ENCODE results near the gene ATXN1. TPM values are rescaled to one million over a fixed set of nuclear protein-coding genes. Genes with fewer than 3 reads are reported as not detected.
"Not testable (repeated sequence)": the region's sequence is repeated elsewhere in the genome, so short reads cannot be mapped to it uniquely, and the experiment has no call there.

Gene ATXN1
- polyA plus RNA-seq, 1 of the 3 experiments (the other 2 are of a cell fraction), result 7.9 TPM

GRCh38 chr6:16785496-16785895 is 24.2 kb upstream of the ATXN1 start:
- no peak for DNase-seq
- CTCF ChIA-PET, result interaction anchor here (2.7 kb wide), 1 partner anchor 15 kb away, joined by 11 read pairs; no protein-coding TSS in a partner anchor
- Histone ChIP-seq H3K27me3 (ENCODE audit: insufficient read depth) (no peaks in the 10 kb centered on the region), H3K27ac (ENCODE audit: low read depth in 2 of 2, low read length in 1 of 2) (no peak overlapping the region), H3F3A (replicated peaks; ENCODE audit: insufficient read depth) (no peaks in the 10 kb centered on the region), H2AFZ (ENCODE audit: low read depth) (no peak overlapping the region), H3K9me2 (no peaks in the 10 kb centered on the region), H3K9me3 (no peaks in the 10 kb centered on the region; the same call in 1 of the 2 replicates), H3K36me3 (replicated peaks in 1 of 2; ENCODE audit: control insufficient read depth in 1 of 2, insufficient read depth in 2 of 2, low read length in 1 of 2) (no peaks in the 10 kb centered on the region), H3K4me1 (ENCODE audit: control insufficient read depth in 1 of 2, insufficient read depth in 2 of 2, low read depth in 1 of 2, low read length in 1 of 2) (no peaks in the 10 kb centered on the region; a peak in 3 of 4 replicates), H3K4me2 (no peak overlapping the region), H3K4me3 (ENCODE audit: low read depth in 2 of 2, low read length in 1 of 2) (no peak overlapping the region), H4K20me1 (ENCODE audit: insufficient read depth) (no peaks in the 10 kb centered on the region), H3K9ac (no peak overlapping the region), H3K79me2 (ENCODE audit: insufficient read depth) (no peaks in the 10 kb centered on the region)
- TF ChIP-seq CTCF (IDR thresholded peaks at IDR 0.05) (no peak), MAX (IDR thresholded peaks at IDR 0.05; ENCODE audit: low read depth) (no peak), GABPA (IDR thresholded peaks at IDR 0.05; ENCODE audit: low read depth) (no peak), CHD2 (IDR thresholded peaks at IDR 0.05; ENCODE audit: low read length, partially characterized antibody) (no peak), IRF3 (IDR thresholded peaks at IDR 0.05; ENCODE audit: low read depth, low read length) (no peak), REST (IDR thresholded peaks at IDR 0.05; ENCODE audit: low read depth, low read length) (no peak), FOSL2 (IDR thresholded peaks at IDR 0.05; ENCODE audit: borderline replicate concordance, low read depth) (no peak), EP300 (IDR thresholded peaks at IDR 0.05; ENCODE audit: borderline replicate concordance in 1 of 2, low read depth in 1 of 2, low read length in 1 of 2) (no peak), ZBTB33 (IDR thresholded peaks at IDR 0.05; ENCODE audit: borderline replicate concordance, low read depth) (no peak), NRF1 (IDR thresholded peaks at IDR 0.05; ENCODE audit: low read depth, low read length) (no peak), TEAD4 (IDR thresholded peaks at IDR 0.05; ENCODE audit: borderline replicate concordance, insufficient read depth) (no peak), SMC3 (IDR thresholded peaks at IDR 0.05; ENCODE audit: low read depth, low read length) (no peak), EZH2phosphoT487 (IDR thresholded peaks at IDR 0.05; ENCODE audit: borderline replicate concordance, low read depth) (no peak), RXRA (IDR thresholded peaks at IDR 0.05; ENCODE audit: borderline replicate concordance, low read depth) (no peak)
- POLR2A ChIA-PET, result no interaction called here

GRCh38 chr6:16784957-16785356 is 23.7 kb upstream of the ATXN1 start:
- H3K79me2 ChIP-seq (ENCODE audit: insufficient read depth); H2AFZ ChIP-seq (ENCODE audit: low read depth); H3K27ac ChIP-seq (ENCODE audit: low read depth in 2 of 2, low read length in 1 of 2); H3K4me3 ChIP-seq (ENCODE audit: low read depth in 2 of 2, low read length in 1 of 2); H3K27me3 ChIP-seq (ENCODE audit: insufficient read depth); H3K9me2 ChIP-seq; H3K4me2 ChIP-seq; POLR2A ChIA-PET; H3K9me3 ChIP-seq; H3K4me1 ChIP-seq (ENCODE audit: control insufficient read depth in 1 of 2, insufficient read depth in 2 of 2, low read depth in 1 of 2, low read length in 1 of 2); H3K9ac ChIP-seq; H4K20me1 ChIP-seq (ENCODE audit: insufficient read depth); H3K36me3 ChIP-seq (replicated peaks in 1 of 2; ENCODE audit: control insufficient read depth in 1 of 2, insufficient read depth in 2 of 2, low read length in 1 of 2); DNase-seq; H3F3A ChIP-seq (replicated peaks; ENCODE audit: insufficient read depth): not testable (repeated sequence)
- CTCF ChIA-PET, result interaction anchor here (2.0 to 2.7 kb wide), 2 partner anchors 14 to 180 kb away, joined by 5 to 11 read pairs; no protein-coding TSS in a partner anchor
- 93% methylated on average over 3 of the region's 3 CpGs for WGBS (ENCODE audit: low lambda C conversion rate)

Data from SK-N-SH (cell line).